Chondrocyte (in vitro differentiated cells): Measurements from ENCODE around the gene TOMM40. TPM values are rescaled to one million over a fixed set of nuclear protein-coding genes. Genes with fewer than 3 reads are reported as not detected.

ENCODE experiments used
- DNase-seq: peaks from one replicate; pipeline ENCODE4 v3.0.0; 2021; ENCODE audit warnings: mixed read lengths, low spot score
- H3K27ac Mint-ChIP-seq: one replicate; pipeline ENCODE4 v1.8.0; 2021; ENCODE audit warnings: mild to moderate bottlenecking, moderate library complexity, mixed read lengths; ENCODE audit not compliant: unreplicated experiment
- H3K27me3 Mint-ChIP-seq: 2 replicates; pipeline ENCODE4 v1.8.0; 2021; ENCODE audit warnings: low read depth, mixed read lengths
- H3K36me3 Mint-ChIP-seq: 2 replicates; pipeline ENCODE4 v1.8.0; 2021; ENCODE audit warnings: low read depth, mixed read lengths
- H3K4me1 Mint-ChIP-seq: 2 replicates; pipeline ENCODE4 v1.8.0; 2021; ENCODE audit warnings: low read depth, mild to moderate bottlenecking, mixed read lengths
- H3K4me3 Mint-ChIP-seq: one replicate; pipeline ENCODE4 v1.8.0; 2021; ENCODE audit warnings: mild to moderate bottlenecking, moderate library complexity, mixed read lengths; ENCODE audit not compliant: unreplicated experiment
- H3K9me3 Mint-ChIP-seq: 2 replicates; pipeline ENCODE4 v1.8.0; 2021; ENCODE audit warnings: low read depth, mixed read lengths
- CTCF ChIP-seq: fragments of 200-600 bp; sonication (generic); IDR thresholded peaks from 2 replicates; pipeline ENCODE4 v1.5.0; 2021; ENCODE audit warnings: antibody characterized with exemption, mild to moderate bottlenecking, moderate library complexity
- long read RNA-seq: library from polyadenylated mRNA; stranded (forward); transcript quantifications from one replicate; pipeline ENCODE4 v2.0.0, GENCODE V29; 2021
- total RNA-seq: library from RNA; stranded (reverse); gene quantifications from 3 replicates; pipeline ENCODE4 v1.2.1, GENCODE V29; 2021

The TOMM40 gene
- total RNA-seq: 39.0 to 46.1 TPM (median 40.9 TPM) in 3 replicates
- long read RNA-seq, transcript TOMM40-202 (10 exons, 1,709 nt): major isoform, 94 of 141 reads
- long read RNA-seq, transcript TOMM40-201 (10 exons, 1,707 nt): minor isoform, 21 of 141 reads
- long read RNA-seq, transcript TOMM40-203 (9 exons, 1,725 nt): minor isoform, 20 of 141 reads
- long read RNA-seq, partial matches to known transcripts: 2 of 141 reads
- long read RNA-seq, other reads (novel, unspliced or antisense): 4 of 141 reads

DNA sequence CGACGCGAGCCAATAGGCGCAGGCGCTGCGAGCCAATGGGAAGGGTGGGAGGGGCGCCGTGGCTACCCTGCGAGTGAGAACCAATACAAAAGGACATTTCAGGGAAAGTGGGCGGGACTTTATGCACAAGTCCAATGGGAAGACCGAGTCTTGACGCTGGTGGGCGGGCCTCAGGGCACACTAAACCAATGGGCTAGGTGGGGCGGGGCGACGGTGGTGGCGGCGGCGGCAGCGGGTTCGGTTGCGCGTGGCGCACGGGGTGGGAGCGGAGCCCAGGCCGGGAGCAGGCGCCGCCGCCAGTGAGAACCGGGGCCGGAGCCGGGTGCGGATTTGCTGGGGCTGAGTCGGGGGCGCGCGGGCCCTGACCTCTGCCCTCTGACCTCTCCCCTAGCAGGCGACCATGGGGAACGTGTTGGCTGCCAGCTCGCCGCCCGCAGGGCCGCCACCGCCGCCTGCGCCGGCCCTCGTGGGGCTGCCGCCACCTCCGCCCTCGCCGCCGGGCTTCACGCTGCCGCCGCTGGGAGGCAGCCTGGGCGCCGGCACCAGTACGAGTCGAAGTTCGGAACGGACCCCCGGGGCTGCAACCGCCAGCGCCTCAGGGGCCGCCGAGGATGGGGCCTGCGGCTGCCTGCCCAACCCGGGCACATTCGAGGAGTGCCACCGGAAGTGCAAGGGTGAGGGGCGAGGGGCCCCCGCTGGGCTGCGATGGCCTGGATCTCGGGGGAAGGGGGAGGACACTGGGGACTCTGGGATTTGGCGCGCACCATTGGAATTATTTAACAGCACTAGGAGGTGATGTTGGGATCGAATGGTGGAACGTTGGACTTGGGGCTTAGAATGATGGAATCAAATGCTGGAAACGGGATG, at the start of gene TOMM40:
TSS of gene TOMM40 (plus strand) at position 239 of the 867 bp plus-strand sequence. CDS start at position 401, 162 bp downstream.
- Mint-ChIP-seq H3K36me3 (peaks cover 30% of the 10 kb centered on the region), H3K4me3 (peak within 1 kb of the TSS; percentile 82), H3K4me1 (peaks cover 26% of the 10 kb centered on the region), H3K27ac (peak within 1 kb of the TSS; percentile 94), H3K27me3 (no peaks in the 10 kb centered on the region), H3K9me3 (no peaks in the 10 kb centered on the region)
- peak; percentile 99 for DNase-seq
- peak; percentile 72 for TF ChIP-seq CTCF

GRCh38 chr19:44845286-44845611, 45.8 kb upstream of the TOMM40 start:
- Mint-ChIP-seq H3K36me3 (no peaks in the 10 kb centered on the region), H3K27me3 (no peaks in the 10 kb centered on the region), H3K9me3 (no peaks in the 10 kb centered on the region), H3K4me1 (peaks cover 29% of the 10 kb centered on the region), H3K27ac (peak overlapping the region; percentile 99), H3K4me3 (peak overlapping the region; percentile 92)
- DNase-seq: no peak
- no peak for TF ChIP-seq CTCF

DNA sequence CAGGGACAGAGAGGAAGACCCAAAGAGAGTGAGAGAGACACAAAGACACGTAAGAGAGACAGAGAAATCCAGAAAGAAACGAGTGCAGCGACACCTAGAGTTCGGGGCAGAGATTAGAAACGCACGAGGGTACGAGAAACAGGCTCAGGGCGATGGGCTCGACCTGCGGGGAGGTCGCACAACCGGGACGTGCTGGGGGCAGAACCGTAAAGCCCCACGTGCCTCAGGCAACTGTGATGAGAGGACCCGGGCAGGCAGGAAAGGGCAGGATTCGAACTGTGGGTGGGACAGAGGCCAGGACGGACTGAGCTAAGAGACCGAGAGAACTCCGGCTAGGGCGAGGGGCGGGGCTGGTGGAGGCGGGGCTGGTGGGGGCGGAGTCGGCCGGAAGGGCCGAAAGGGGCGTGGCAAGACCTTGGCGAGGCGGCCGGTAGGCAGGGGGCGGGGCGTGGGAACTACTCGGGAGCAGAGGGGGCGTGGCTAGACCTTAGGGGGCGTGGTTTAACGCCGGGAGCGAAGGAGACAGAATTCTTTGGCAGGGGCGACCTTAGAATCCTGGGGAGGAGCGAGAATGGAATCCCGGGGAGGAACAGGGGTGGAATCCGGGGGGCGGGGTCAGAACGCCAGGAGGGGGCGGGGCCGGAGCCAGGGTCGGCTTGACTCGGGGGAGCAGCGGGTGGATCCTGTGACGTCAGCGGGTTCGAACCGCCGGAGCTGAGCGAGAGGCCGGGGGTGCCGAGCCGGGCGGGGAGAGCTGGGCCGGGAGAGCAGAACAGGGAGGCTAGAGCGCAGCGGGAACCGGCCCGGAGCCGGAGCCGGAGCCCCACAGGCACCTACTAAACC, 45.2 kb upstream of the TOMM40 start, which contains the start of gene NECTIN2:
TSS of gene NECTIN2 (plus strand) at position 686 of the 843 bp plus-strand sequence. CDS start 229 bp downstream, outside the sequence.
- Mint-ChIP-seq H3K9me3 (no peaks in the 10 kb centered on the region), H3K27ac (peak within 1 kb of the TSS; percentile 99), H3K27me3 (no peaks in the 10 kb centered on the region), H3K36me3 (no peaks in the 10 kb centered on the region), H3K4me3 (peak within 1 kb of the TSS; percentile 92), H3K4me1 (peaks cover 33% of the 10 kb centered on the region)
- peak; percentile 82 for TF ChIP-seq CTCF
- peak; percentile 99 for DNase-seq

DNA sequence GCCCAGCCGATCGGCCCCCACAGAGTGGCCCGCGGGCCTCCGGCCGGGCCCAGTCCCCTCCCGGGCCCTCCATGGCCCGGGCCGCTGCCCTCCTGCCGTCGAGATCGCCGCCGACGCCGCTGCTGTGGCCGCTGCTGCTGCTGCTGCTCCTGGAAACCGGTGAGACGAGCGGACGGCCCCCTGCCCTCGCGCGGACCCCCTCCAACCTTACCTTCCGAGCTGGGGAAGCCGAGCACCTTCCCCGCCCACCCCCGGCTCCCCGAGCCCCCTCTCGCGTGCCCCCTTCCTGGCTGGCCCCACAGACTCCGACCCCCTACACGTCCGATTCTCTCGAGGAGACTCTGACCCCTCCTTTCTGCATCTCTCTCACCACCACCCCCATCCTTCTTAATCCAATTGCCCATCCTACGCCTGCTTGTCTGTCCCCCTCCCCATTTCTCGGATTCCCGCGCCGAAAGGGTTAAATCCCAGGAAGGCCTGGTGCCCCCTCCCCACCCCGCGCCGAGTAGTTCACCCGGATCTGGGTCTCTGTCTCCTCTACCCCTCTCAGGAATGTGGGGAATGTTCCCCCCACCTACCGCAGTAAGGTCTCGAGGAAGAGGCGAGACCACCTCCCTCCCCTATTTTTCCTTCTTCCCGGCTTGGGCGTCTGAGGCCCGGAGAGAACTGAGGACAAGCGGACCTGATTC, 44.5 kb upstream of the TOMM40 start:
- no peak for TF ChIP-seq CTCF
- Mint-ChIP-seq H3K4me1 (peaks cover 33% of the 10 kb centered on the region), H3K27ac (peak overlapping the region; percentile 99), H3K4me3 (peak overlapping the region; percentile 92), H3K9me3 (no peaks in the 10 kb centered on the region), H3K36me3 (no peaks in the 10 kb centered on the region), H3K27me3 (no peaks in the 10 kb centered on the region)
- no peak for DNase-seq
